Measurements from ENCODE around the gene GPSM1.
"Not testable (repeated sequence)": the region's sequence is repeated elsewhere in the genome, so short reads cannot be mapped to it uniquely, and the experiment has no call there.

The GPSM1 gene

DNA sequence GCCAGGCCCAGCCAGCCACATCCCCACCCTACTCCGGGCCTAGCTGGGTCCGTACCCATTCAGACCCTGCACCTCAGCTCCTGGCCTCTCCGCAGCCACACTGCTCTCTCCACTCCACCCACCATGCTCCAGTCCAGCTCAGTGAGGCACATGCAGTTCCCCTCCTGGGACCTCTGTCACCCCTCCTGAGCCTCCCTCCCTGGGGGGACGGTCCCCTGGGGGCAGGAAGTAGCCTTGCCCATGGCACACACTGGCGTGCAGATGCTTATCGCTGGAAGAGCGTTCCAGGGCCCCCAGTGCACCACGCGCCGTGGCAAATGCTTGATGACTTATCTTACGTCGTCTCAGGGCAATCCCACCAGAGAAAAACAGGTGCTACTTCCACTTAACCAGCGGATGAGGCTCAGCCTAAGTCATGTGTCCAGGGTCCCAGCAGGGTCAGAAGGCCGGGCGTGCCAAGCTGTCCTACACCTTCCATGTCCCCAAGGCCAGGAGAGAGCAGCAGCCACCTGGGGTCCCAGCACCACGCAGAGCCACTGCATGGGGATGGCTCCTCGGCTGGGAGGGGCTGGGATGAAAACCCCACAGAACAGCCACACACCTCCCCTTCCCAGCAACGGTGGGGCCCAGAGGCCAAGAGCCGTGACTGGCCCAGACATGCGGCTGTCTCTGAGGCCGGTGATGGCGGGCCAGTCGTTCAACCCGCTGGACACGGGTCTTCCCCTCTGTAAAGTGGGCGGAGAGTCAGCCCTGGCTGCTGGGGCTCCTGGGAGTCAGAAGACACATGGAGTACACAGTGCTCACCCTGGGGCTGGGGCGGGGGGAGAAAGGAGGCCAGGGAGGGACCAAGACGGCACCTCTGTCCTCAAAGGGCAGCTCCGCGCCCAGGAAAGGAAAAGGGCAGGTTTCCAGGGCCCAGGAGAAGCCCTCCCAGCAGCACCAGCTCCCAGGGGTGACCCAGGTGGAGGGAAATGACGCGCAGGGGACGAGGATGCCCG is 20.8 kb upstream of the GPSM1 start:
- DNase-seq = no peak

GRCh38 chr9:136307215-136307750 is 20.1 kb upstream of the GPSM1 start:
- no peak for DNase-seq

DNA sequence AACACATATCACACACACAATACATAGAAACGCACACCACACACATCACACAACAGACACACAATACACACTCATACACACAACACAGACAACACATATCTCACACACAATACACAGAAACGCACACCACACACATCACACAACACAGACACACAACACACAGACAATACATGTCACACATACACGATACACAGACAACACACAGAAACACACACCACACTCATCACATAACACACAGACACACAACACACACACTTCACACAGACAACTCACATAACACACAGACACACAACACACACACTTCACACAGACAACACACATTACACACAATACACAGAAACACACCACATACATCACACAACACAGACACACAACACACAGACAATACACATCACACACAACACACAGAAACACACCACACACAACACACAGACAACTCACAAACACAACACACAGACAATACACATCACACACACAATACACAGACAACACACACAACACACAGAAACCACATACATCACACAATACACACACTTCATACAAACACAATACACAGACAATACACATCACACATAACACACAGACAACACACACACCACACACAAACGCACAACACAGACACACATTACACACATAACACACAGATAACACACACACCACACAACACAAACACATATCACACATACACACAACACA is 19.2 kb upstream of the GPSM1 start:
- no peak for DNase-seq

- DNase-seq = no peak
These were observed 18.7 kb upstream of the GPSM1 start for GRCh38 chr9:136308702-136309053.

GRCh38 chr9:136309101-136309801 is 18.1 kb upstream of the GPSM1 start:
- DNase-seq = no peak

- no peak for DNase-seq
These were observed 17.5 kb upstream of the GPSM1 start for GRCh38 chr9:136309806-136310220.

GRCh38 chr9:136310273-136311030 is 16.9 kb upstream of the GPSM1 start:
- no peak for DNase-seq

DNA sequence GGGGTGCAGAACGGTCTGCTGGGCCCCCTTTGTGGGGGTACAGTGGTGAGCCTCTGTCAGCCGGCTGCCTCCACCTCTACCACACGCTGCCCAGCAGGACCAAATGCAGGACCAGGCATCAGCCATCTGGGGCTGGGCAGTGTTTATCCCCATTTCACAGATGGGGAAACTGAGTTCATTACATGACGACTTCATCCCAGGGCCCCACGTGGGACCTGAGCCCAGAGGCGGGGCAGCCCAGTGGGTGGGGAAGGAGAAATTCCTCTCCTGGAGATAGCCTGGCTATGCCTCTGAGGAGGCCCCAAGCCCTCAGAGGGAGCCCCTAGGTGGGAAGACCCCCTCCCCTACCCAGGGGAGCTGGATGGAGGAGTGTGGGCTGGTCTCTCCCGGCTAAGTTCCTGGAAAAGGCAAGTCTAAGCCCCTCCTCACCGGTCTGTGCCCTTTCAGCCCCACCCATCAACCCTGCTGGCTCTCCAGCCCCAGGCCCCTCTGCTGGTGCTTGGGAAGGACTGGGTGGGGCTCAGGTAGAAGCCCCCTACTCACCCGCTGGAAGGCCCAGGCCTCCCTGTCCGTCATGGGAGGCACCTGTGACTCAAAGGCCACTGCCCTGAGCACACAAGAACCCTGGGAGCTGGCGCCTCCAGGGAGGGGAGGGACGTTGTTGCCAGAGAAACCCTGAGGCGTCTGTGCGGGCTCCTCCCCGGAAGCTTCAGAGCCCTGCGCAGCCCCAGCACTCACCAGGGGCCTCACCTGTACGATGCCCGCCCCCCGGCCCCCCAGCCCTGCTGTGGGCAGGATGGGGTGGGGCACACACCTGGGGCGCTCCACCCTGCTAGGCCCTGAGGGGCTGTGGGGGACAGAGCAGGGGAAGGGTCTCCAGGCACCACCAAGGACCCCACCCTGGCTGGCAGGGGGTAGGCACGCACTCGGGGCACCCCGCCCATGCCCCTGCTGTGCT is 16.0 kb upstream of the GPSM1 start:
- no peak for DNase-seq

GRCh38 chr9:136312009-136312375 is 15.3 kb upstream of the GPSM1 start:
- DNase-seq = no peak

DNA sequence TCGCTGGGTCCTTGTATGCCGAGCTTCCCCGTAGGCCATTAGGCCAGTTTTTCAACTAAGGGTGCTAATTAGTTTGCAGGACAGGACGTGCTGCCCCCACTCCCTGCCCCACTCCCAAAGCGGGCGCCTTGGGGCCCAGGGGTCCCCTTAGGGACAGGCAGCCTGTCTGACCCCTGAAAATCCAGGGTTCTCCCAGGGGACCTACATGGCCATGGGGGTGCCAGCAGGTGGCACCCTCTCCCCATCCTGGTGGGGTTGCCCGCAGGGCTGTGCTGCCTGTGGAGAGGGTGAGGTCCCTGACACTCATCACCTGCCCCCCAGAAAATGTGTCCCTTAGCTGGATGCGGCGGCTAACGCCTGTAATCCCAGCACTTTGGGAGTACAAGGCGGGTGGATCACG is 14.9 kb upstream of the GPSM1 start:
- peak; percentile 45 for DNase-seq

DNA sequence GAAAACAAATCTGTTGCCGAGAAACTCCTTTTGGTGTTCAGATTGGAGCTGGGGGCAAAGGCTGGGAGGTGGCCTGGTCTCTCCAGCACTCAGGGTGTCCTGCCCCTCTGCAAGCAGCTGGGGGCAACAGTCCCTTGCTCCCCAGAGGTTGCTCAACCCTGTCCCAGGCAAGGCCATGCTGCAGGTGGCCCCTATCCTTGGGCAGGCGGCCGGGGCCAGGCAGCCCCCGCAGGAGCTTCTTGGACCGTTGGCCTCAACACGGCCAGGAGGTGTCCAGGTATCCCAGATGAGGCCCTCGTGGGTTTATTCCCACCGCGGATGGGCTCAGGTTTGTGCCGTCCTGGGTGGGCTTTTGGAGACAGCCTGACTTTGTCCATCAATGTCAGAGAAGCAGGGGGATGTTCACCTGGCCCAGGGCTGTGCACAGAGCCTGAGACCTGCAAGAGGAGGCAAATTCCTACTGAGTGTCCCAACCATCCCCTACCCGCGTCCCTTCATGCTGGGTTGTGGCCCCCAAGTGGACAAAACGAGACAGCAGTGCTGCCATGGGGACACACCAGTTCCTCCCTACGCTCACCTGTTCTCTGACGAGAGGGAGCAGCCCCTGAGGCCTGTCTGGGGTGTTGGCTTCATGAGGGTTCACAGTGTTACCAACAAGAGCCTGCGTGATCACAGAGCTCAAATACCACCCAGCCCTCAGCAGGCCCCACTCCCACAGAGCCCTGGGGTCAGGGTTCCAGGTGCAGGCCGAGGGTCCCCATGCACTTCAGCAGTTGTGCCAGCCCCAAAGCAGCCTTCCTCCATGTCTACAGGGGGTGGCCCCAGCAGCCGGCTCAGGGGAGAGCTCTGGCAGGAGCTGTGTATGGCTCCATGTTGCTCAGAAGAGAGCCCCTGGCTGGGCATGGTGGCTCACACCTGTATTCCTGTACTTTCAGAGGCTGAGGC is 14.0 kb upstream of the GPSM1 start:
- no peak for DNase-seq

DNA sequence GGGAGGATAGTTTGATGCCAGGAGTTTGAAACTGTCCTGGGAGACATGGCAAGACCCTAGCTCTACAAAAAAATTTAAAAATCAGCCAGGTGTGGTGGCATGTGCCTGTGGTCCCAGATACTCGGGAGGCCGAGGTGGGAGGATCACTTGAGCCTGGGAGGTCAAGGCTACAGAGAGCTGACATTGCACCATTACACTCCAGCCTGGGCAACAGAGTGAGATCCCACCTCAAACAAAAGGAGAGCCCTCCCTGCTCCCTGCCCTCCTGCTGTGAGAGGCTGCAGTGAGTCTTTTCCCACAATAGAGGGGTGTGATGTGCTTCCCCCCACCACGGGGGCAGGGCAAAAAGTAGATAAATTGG is 13.3 kb upstream of the GPSM1 start:
- DNase-seq = no peak

DNA sequence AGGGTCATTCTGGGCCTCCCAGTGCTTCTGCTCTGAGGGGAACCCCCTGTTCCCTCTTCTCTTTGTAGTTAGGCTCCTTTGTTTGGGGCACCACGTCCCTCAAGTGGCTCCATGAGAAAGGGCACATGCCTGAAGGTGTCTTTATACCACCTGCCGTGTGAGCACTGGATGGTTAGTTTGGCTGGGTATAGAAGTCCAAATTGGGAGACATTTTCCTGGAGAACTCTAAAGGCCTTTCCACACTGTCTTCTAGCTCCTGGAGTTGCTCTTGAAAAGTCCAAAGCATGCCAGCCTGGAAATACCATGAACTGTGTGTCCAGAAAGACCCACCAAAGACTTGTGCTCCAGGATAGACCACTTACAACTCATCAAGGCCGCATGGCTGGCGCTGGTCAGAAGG is 12.4 kb upstream of the GPSM1 start:
- no peak for DNase-seq

GRCh38 chr9:136316271-136316751 is 11.0 kb upstream of the GPSM1 start:
- DNase-seq = peak; percentile 74

GRCh38 chr9:136316896-136317676 is 10.3 kb upstream of the GPSM1 start:
- no peak for DNase-seq

DNA sequence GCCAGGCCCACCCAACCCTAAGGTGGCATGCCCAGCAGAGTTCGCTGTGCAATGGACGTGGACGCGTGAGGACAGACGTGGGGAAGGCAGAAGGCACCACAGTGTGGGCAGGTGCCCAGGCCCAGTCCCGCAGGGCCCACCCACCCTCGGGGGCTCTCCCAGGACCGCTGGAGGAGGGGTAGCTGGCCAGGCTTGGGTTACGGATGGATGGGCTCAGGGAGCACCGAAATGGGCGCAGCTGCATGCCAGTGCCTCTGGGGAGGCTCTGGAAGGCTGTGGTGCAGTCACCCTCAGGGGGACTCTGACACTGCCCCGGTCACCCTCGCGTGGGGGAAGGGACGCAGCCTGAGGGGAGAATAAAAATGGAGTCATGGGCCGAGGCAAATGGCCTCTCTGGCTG is 9.6 kb upstream of the GPSM1 start:
- DNase-seq = no peak

GRCh38 chr9:136318111-136318775 is 9.1 kb upstream of the GPSM1 start:
- no peak for DNase-seq

DNA sequence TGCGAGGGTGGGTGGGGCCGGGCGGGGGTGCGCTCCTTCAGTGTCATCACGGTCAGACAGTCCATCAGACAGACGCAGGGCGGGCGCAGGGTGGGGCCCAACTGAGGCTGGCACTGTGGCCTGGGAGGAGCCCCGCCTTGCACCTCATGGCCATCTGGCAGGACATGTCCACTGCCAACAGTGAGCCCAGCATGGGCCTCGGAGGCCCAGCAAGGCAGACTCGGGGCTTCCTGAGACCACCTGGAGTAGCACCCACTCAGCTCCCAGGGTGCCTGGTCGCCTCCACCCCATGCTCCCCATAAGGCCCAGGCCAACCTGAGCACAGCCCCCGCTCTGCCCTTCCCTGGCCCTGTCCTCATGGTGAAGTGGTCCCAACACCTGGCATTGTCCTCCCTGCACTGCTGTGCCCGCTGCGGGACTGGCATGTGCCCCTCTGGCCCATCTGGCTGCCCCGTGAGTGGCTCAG is 8.5 kb upstream of the GPSM1 start:
- DNase-seq = no peak

DNA sequence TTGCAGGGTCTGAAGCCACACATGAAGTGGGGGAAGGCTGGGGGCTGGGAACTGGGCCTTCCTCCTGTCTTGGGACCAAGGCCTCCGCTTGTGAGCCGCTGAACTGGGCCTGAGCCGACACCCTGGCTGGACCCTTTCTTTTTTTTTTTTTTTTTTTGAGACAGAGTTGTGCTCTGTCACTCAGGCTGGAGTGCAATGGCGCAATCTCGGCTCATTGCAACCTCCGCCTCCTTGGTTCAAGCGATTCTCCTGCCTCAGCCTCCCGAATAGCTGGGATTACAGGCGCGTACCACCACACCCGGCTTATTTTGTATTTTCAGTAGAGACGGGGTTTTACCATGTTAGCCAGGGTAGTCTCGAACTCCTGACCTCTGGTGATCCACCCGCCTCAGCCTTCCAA is 8.1 kb upstream of the GPSM1 start:
- DNase-seq = not testable (repeated sequence)
